Activated gamma-delta T cell (primary cell): Measurements from ENCODE around the gene RHOT2.
A peak's percentile ranks its signal among the peaks of the same experiment; 100 is the strongest.

Experiments used
- DNase-seq: peaks from one replicate; lab custom pipeline; 2025; lab: John Stamatoyannopoulos, UW

The RHOT2 gene

GRCh38 chr16:647173-647902 is 20.6 kb upstream of the RHOT2 start:
- no peak for DNase-seq

GRCh38 chr16:648071-648780 is 19.7 kb upstream of the RHOT2 start:
- no peak for DNase-seq

DNA sequence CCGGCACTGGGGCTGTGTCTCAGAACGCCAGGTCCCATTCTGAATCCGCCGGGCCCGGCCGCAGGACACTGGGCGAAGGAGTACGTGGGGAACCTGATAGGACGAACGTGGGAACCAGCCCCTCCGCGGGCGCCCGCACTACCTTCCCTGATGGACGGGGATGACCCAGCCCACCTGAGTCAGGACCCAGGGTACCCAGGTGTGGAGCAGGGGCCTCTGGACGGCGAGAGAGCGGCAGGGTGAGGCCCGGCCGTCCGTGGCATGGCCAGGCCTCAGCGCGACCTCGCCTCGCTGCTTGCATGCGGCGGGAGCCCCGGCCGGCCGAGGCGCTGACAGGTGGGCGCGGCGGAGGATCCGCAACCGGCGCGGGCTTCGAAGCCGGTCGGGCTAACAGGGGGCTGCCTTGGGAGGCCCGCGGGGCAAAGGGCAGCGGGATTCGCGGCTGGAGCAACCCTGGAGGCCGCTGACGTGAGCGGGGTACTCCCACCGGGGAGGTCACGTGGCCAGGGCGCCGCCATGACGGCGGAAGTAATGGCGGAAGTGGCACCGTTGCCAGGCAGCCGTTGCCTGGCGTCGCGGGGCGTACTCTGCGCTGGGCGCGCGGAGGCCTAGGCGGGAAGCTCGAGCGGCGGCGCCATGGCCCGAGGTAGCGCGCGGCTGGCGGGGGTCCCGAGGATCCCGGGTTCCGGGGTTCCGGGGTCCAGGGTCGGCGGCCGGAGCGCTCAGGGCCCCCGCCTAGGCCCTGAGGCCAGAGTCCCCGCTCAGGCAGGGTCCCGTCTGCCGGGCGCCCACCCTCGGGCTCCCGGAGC is 18.9 kb upstream of the RHOT2 start, which contains the start of gene WDR90:
TSS of gene WDR90 (plus strand) at position 585 of the 809 bp plus-strand sequence. CDS start at position 637, 52 bp downstream.
- DNase-seq, result peak; percentile 91

DNA sequence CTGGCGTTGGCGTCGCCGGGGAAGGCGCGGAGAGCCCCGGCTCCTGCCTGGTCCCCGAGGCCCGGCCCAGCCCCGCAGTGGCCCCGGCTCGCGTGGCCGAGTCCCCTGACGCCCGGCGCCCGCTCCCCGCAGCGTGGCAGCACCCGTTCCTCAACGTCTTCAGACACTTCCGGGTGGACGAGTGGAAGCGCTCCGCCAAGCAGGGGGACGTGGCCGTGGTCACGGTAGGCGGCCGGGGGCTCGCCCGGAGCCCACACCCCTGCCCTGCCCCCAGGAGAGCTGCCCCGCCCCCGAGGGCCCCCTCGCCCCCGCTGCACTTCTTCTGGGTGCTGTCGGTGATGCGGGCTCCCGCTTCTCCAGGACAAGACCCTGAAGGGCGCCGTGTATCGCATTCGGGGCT is 18.3 kb upstream of the RHOT2 start:
- no peak for DNase-seq

- DNase-seq, result no peak
Measured at GRCh38 chr16:651844-652243, 16.1 kb upstream of the RHOT2 start.

- no peak for DNase-seq
Measured at GRCh38 chr16:652454-653305, 15.3 kb upstream of the RHOT2 start.

DNA sequence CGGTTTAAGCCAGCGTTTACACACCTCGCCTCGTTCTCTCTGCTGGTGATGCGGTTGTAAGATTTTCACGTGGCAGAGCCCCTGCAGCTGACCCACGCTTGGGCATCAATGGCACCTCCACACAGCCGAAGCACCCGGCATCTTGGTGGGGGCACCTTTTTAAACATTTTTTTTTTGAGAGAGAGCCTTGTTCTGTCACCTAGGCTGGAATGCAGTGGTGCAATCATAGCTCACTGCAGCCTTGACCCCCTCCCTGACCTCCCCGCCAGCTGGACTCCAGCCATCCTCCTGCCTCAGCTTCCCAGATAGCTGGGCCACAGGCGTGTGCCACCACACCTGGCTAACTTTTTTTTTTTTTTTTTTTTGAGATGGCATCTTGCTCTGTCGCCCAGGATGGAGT is 13.9 kb upstream of the RHOT2 start:
- DNase-seq, result no peak

- DNase-seq, result no peak
Measured at GRCh38 chr16:657487-657886, 10.4 kb upstream of the RHOT2 start.

DNA sequence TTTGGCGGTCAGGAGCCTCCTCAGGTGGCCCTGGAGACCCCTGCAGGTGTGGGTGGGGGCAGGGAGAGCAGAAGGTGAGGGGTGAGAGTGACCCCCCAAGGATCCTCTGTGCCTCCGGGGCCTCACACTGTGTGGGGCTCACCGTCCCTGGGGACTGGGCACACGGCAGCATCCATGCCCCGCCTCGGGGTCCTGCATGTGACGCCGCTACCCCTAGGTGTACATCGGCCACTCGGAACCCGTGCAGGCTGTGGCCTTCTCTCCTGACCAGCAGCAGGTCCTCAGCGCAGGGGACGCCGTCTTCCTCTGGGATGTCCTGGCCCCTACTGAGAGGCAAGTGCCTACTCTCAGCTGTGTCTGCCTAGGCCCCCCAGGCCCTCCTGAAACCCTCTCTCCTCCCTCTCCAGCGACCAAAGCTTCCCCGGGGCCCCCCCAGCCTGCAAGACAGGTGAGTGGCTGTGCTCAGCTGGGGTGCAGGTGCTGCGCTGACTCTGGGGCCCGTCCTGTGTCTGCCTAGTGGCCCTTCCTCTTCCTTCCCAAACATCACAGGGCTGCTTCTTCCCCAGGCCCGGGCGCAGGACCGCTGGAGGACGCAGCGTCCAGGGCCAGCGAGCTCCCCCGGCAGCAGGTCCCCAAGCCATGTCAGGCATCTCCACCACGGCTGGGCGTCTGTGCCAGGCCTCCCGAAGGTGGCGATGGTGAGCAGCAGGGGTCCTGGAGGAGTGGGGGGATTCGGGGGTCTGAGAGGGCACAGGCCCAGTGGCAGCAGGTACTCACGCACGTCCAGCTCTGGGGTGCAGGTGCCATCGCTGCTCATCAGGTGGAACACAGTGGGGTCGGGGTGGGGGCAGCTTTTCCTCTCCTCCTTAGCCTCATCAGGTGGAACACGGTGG is 9.0 kb upstream of the RHOT2 start:
- no peak for DNase-seq

- DNase-seq, result no peak
Measured at GRCh38 chr16:659618-660017, 8.3 kb upstream of the RHOT2 start.

- no peak for DNase-seq
Measured at GRCh38 chr16:660132-660458, 7.8 kb upstream of the RHOT2 start.

DNA sequence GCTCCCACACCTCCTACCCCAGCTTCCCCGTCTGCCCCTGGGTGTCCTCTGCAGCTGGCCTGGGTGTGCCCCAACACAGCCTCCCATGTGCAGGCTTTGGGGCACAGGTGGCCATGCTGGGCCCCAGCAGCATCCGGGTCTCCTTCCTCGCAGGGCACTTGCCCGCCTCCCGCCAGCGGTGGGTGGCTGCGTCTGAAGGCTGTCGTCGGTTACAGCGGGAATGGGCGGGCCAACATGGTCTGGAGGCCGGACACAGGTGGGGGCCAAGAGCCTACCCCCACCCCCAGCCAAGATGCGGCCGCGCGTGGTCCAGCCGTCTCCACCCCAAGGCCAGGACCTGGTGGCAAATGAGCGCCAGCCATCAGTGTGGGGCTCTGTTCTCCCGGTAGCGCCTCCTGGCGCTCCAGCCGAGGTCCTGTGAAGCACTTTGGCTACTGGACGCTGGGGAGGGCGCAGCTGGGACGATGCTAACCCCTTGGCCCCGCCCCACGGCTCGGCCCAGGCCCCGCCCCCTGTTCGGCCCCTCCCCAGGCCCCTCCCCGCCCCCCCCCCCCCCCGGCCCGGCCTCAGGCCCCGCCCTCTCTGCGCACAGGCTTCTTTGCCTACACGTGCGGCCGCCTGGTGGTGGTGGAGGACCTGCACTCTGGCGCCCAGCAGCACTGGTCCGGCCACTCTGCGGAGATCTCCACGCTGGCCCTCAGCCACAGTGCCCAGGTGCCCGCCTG is 7.3 kb upstream of the RHOT2 start:
- DNase-seq, result peak; percentile 38

DNA sequence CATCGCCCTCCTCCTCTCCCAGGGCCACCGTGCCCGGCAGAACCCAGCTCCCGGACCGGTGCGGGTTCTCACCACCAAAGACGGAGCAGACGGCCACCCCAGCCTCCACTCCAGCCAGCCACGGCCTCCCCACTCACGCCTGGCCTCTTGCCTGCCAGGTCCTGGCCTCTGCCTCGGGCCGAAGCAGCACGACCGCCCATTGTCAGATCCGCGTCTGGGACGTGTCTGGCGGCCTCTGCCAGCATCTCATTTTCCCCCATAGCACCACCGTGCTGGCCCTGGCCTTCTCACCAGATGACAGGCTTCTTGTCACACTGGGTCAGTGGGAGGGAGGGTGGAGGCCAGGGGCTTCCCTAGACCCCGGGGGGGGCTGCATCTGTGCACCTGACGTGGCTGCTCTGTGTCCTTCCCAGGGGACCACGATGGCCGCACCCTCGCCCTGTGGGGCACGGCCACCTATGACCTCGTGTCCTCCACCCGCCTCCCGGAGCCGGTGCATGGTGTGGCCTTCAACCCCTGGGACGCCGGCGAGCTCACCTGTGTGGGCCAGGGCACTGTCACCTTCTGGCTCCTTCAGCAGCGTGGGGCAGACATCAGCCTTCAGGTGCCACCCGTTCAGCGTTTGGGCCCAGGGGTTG is 6.6 kb upstream of the RHOT2 start:
- DNase-seq, result no peak

DNA sequence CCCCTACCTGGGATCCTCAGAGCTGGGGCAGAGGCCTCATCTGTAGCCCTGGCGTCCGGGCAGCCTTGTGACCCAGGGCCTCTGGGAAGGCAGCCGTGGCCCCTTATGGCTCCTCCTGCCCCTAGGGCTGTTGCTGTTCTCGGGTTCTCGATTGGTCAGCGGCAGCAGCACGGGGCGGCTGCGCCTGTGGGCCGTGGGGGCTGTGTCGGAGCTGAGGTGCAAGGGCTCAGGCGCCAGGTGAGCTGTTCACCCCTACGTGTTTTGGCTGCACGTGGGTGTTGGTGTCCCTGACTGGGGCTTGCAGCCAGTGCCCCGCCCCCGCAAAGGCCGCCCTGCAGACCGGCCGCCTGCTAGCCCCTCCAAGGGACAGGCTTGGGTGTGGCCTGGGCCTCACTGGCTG is 5.8 kb upstream of the RHOT2 start:
- no peak for DNase-seq

- DNase-seq, result no peak
Measured at GRCh38 chr16:662597-662996, 5.3 kb upstream of the RHOT2 start.

- DNase-seq, result no peak
Measured at GRCh38 chr16:666572-666971, 1.4 kb upstream of the RHOT2 start.

GRCh38 chr16:667113-667779 is 686 bp upstream of the RHOT2 start:
- no peak for DNase-seq

- DNase-seq, result no peak
Measured at GRCh38 chr16:668519-669171, 713 bp downstream of the RHOT2 start.

DNA sequence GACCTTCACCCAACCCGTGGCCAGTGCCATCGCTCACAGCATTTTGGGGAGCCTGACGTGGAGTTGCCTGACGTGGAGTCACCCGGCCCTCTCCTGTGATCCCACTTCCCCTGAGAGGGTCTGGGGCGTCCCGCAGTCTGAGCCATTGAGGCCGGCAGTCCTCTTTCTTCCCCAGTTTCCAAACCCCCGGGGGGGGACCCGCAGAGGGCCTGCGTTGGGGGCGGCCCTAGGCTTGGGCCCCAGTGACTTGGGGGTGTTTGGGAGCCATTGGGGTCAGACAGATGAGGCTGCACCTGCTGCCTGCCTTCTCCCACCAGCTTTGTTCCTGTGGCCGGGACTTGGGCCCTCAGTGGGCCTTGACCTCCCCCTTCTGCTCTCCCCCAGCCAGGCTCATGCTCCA is 1.7 kb downstream of the RHOT2 start:
- no peak for DNase-seq
